CD4-positive, alpha-beta T cell (primary cell): Measurements from ENCODE around the gene PAK6. TPM values are rescaled to one million over a fixed set of nuclear protein-coding genes. Genes with fewer than 3 reads are reported as not detected.

Experiments used
- ATAC-seq: fragments of 200-7000 bp; cut with Tn5 transposase; one replicate; pipeline ENCODE4 v1.10.0; 2022; ENCODE audit warnings: mild to moderate bottlenecking; ENCODE audit not compliant: poor library complexity
- CTCF ChIA-PET: fragments of 350-600 bp; sonication (Branson Sonifier 250); formaldehyde crosslinking; loops from one replicate; lab custom pipeline; 2021; ENCODE audit warnings: antibody characterized with exemption, inconsistent platforms; lab: Charles Lee
- POLR2A ChIA-PET: fragments of 350-600 bp; sonication (Branson Sonifier 250); formaldehyde crosslinking; loops from one replicate; lab custom pipeline; 2021; ENCODE audit warnings: antibody characterized with exemption, inconsistent platforms; lab: Charles Lee
- DNase-seq, 14 experiments: peaks; one replicate each; pipeline ENCODE4 v3.0.0-alpha.2; 2013 to 2020; ENCODE audit warnings: mixed read lengths in 2 of 14
- H3K27ac ChIP-seq, 2 donors: one replicate each; pipeline versions ENCODE4 v1.5.1 to v1.7.0; 2013; ENCODE audit warnings: low read length in 2 of 2, low read depth in 1 of 2, mild to moderate bottlenecking in 1 of 2
- H3K27me3 ChIP-seq, 2 experiments: 1 replicate in 1 of 2; 2 replicates in 1 of 2; pipeline versions ENCODE4 v1.6.1 to v1.7.0; 2013; ENCODE audit warnings: low read length in 2 of 2, control low read depth in 1 of 2, mild to moderate bottlenecking in 1 of 2, moderate library complexity in 1 of 2; ENCODE audit not compliant: insufficient read depth in 2 of 2, control insufficient read depth in 1 of 2
- H3K36me3 ChIP-seq: one replicate; pipeline ENCODE4 v1.6.1; 2013; ENCODE audit warnings: low read length, control low read depth; ENCODE audit not compliant: insufficient read depth
- H3K4me1 ChIP-seq: one replicate; pipeline ENCODE4 v1.6.1; 2013; ENCODE audit warnings: low read length, control low read depth; ENCODE audit not compliant: insufficient read depth
- H3K4me3 ChIP-seq: one replicate; pipeline ENCODE4 v1.5.1; 2013; ENCODE audit warnings: mild to moderate bottlenecking, low read length, moderate library complexity
- H3K9me3 ChIP-seq, 2 experiments: 1 replicate in 1 of 2; 2 replicates in 1 of 2; pipeline versions ENCODE4 v1.6.1 to v1.7.0; 2013; ENCODE audit warnings: low read length in 2 of 2, mild to moderate bottlenecking in 2 of 2, control low read depth in 1 of 2, moderate library complexity in 1 of 2; ENCODE audit not compliant: control insufficient read depth in 1 of 2, insufficient read depth in 1 of 2
- H3K27ac Mint-ChIP-seq: one replicate; pipeline ENCODE4 v1.8.0; 2020; ENCODE audit warnings: mixed read lengths
- H3K27me3 Mint-ChIP-seq: one replicate; pipeline ENCODE4 v1.8.0; 2021; ENCODE audit warnings: mixed read lengths
- H3K36me3 Mint-ChIP-seq: one replicate; pipeline ENCODE4 v1.8.0; 2021; ENCODE audit warnings: low read depth, mixed read lengths
- H3K4me1 Mint-ChIP-seq: one replicate; pipeline ENCODE4 v1.8.0; 2021; ENCODE audit warnings: low read depth, mixed read lengths
- H3K4me3 Mint-ChIP-seq: one replicate; pipeline ENCODE4 v1.8.0; 2020; ENCODE audit warnings: mild to moderate bottlenecking, mixed read lengths
- H3K9me3 Mint-ChIP-seq: one replicate; pipeline ENCODE4 v1.8.0; 2020; ENCODE audit warnings: mixed read lengths
- intact Hi-C, 2 experiments: fragments of 100-400 bp; cut with DNase I in 1 of 2; cut with micrococcal nuclease in 1 of 2; formaldehyde crosslinking; loops; one replicate each; pipeline versions ENCODE4 v1.15.1 to v1.9.0; 2023 to 2025; cut with DNase I, micrococcal nuclease
- total RNA-seq, 174 experiments: library from RNA in 2 of 174; stranded (reverse) in 2 of 174; gene quantifications; one replicate each; pipeline ENCODE4 v1.2.3 and lab custom pipeline; 2021 to 2026
- TF ChIP-seq, protein P1 (sequence below): fragments of 200-600 bp; IDR thresholded peaks from one replicate; pipeline ENCODE4 v1.8.0; 2022; ENCODE audit warnings: antibody characterized with exemption, mild to moderate bottlenecking

PAK6 gene
- total RNA-seq, 2 experiments from 2014 or later: 0.34 to 0.36 TPM

DNA sequence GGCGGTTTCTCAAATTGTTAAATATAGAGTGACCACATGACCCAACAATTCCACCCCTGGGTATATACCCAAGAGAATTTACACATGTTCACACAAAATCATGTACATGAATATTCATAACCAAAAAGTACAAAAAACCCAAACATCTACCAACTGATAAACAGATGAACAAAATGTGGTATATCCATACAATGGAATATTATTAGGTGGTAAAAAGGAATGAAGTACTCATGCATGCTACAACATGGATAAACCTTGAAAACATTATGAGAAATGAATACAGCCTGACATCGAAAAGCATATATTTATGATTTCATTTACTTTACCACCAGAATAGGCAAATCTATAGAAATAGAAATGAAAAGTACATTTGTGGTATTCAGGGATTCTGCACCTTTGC is 61.5 kb downstream of the PAK6 start:
- Histone ChIP-seq H3K4me3 (no peak overlapping the region), H3K27ac (no peak overlapping the region), H3K27me3 (no peaks in the 10 kb centered on the region), H3K4me1 (peaks cover 13% of the 10 kb centered on the region), H3K36me3 (peaks cover 82% of the 10 kb centered on the region), H3K9me3 (peaks cover 6% of the 10 kb centered on the region in 2 experiments)
- TF ChIP-seq, protein P1, sequence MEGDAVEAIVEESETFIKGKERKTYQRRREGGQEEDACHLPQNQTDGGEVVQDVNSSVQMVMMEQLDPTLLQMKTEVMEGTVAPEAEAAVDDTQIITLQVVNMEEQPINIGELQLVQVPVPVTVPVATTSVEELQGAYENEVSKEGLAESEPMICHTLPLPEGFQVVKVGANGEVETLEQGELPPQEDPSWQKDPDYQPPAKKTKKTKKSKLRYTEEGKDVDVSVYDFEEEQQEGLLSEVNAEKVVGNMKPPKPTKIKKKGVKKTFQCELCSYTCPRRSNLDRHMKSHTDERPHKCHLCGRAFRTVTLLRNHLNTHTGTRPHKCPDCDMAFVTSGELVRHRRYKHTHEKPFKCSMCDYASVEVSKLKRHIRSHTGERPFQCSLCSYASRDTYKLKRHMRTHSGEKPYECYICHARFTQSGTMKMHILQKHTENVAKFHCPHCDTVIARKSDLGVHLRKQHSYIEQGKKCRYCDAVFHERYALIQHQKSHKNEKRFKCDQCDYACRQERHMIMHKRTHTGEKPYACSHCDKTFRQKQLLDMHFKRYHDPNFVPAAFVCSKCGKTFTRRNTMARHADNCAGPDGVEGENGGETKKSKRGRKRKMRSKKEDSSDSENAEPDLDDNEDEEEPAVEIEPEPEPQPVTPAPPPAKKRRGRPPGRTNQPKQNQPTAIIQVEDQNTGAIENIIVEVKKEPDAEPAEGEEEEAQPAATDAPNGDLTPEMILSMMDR: no peak
- intact Hi-C loops: no loop called here
- no peak for ATAC-seq
- H3K4me3 Mint-ChIP-seq: no peak overlapping the region
- peaks cover 17% of the 10 kb centered on the region for H3K4me1 Mint-ChIP-seq
- no peak overlapping the region for H3K27ac Mint-ChIP-seq
- H3K36me3 Mint-ChIP-seq: peaks cover 90% of the 10 kb centered on the region
- ChIA-PET CTCF (no interaction called here), POLR2A (no interaction called here)
- no peaks in the 10 kb centered on the region for H3K27me3 Mint-ChIP-seq
- no peaks in the 10 kb centered on the region for H3K9me3 Mint-ChIP-seq
- DNase-seq: no peak

GRCh38 chr15:40300771-40301170 is 61.9 kb downstream of the PAK6 start:
- H3K36me3 Mint-ChIP-seq: peaks cover 86% of the 10 kb centered on the region
- Histone ChIP-seq H3K4me1 (peaks cover 17% of the 10 kb centered on the region), H3K4me3 (no peak overlapping the region), H3K27me3 (no peaks in the 10 kb centered on the region), H3K27ac (no peak overlapping the region), H3K36me3 (peaks cover 80% of the 10 kb centered on the region), H3K9me3 (peaks cover 6% of the 10 kb centered on the region in 2 experiments)
- H3K4me1 Mint-ChIP-seq: peaks cover 21% of the 10 kb centered on the region
- intact Hi-C loops: no loop called here
- TF ChIP-seq, protein P1: no peak
- no peak for DNase-seq
- H3K27me3 Mint-ChIP-seq: no peaks in the 10 kb centered on the region
- ATAC-seq: no peak
- H3K27ac Mint-ChIP-seq: no peak overlapping the region
- no peaks in the 10 kb centered on the region for H3K9me3 Mint-ChIP-seq
- H3K4me3 Mint-ChIP-seq: no peak overlapping the region
- ChIA-PET CTCF (interaction anchor here (1.4 kb wide), 1 partner anchor 26 kb away, joined by 3 read pairs; no protein-coding TSS in a partner anchor), POLR2A (no interaction called here)

GRCh38 chr15:40301467-40302179 is 62.8 kb downstream of the PAK6 start:
- H3K27ac Mint-ChIP-seq: no peak overlapping the region
- intact Hi-C loops: no loop called here
- TF ChIP-seq, protein P1: no peak
- H3K9me3 Mint-ChIP-seq: no peaks in the 10 kb centered on the region
- Histone ChIP-seq H3K4me1 (peaks cover 26% of the 10 kb centered on the region), H3K9me3 (peaks cover 6% of the 10 kb centered on the region in 2 experiments), H3K27ac (no peak overlapping the region), H3K4me3 (no peak overlapping the region), H3K27me3 (no peaks in the 10 kb centered on the region), H3K36me3 (peaks cover 72% of the 10 kb centered on the region)
- H3K27me3 Mint-ChIP-seq: no peaks in the 10 kb centered on the region
- CTCF ChIA-PET: interaction anchor here (1.4 kb wide), 1 partner anchor 27 kb away, joined by 3 read pairs; no protein-coding TSS in a partner anchor
- H3K4me1 Mint-ChIP-seq: peaks cover 28% of the 10 kb centered on the region
- POLR2A ChIA-PET: interaction anchor here (0.6 to 1.6 kb wide), 2 partner anchors 12 to 243 kb away, joined by 4 read pairs; no protein-coding TSS in a partner anchor
- DNase-seq: no peak
- no peak overlapping the region for H3K4me3 Mint-ChIP-seq
- peaks cover 83% of the 10 kb centered on the region for H3K36me3 Mint-ChIP-seq
- ATAC-seq: no peak
